Measurements from ENCODE around the gene FAM217A. TPM values are rescaled to one million over a fixed set of nuclear protein-coding genes. Genes with fewer than 3 reads are reported as not detected.

Gene FAM217A
- total and polyA plus RNA-seq, 9 of the 15 experiments (the other 6 are each of a cell fraction or from before 2014, with no cell fraction given), result not detected

- no peak for TF ChIP-seq HDGF (IDR thresholded peaks at IDR 0.05)
- TF ChIP-seq ZNF431 (CRISPR knock-in tag; IDR thresholded peaks at IDR 0.05), result no peak
- no peak for TF ChIP-seq ZNF3 (CRISPR knock-in tag; IDR thresholded peaks at IDR 0.05)
- no peak for TF ChIP-seq GATAD2A (IDR thresholded peaks at IDR 0.05)
- TF ChIP-seq SRSF3 (IDR thresholded peaks at IDR 0.05; ENCODE audit: insufficient read depth, low read length), result no peak
- TF ChIP-seq PML (IDR thresholded peaks at IDR 0.05; ENCODE audit: low read length), result 0 out of 2 replicates have a peak, but pooled peaks have one; percentile 1
- no peak for TF ChIP-seq TFE3 (CRISPR knock-in tag; IDR thresholded peaks at IDR 0.05)
- peak; percentile 89 for TF ChIP-seq C11orf30 (IDR thresholded peaks at IDR 0.05; ENCODE audit: low read depth)
- no peak for TF ChIP-seq FOS (IDR thresholded peaks at IDR 0.05; ENCODE audit: extremely low read depth, insufficient read length)
- no peak for TF ChIP-seq DMBX1 (CRISPR knock-in tag; IDR thresholded peaks at IDR 0.05; ENCODE audit: borderline replicate concordance)
- TF ChIP-seq MTF1 (CRISPR knock-in tag; IDR thresholded peaks at IDR 0.05; ENCODE audit: borderline replicate concordance), result no peak
- no peak for TF ChIP-seq HMGXB4 (CRISPR knock-in tag; IDR thresholded peaks at IDR 0.05)
- no peak for TF ChIP-seq SAFB2 (IDR thresholded peaks at IDR 0.05; ENCODE audit: borderline replicate concordance, low read depth, low read length, severe bottlenecking)
- TF ChIP-seq THRAP3 (IDR thresholded peaks at IDR 0.05; ENCODE audit: borderline replicate concordance), result no peak
- no peak for TF ChIP-seq NEUROD1 (IDR thresholded peaks at IDR 0.05; ENCODE audit: borderline replicate concordance, low read depth, low read length, partially characterized antibody)
- TF ChIP-seq MAFG (tag; conservative IDR thresholded peaks at IDR 0.05), result peak; percentile 68
These were observed 47.5 kb downstream of the FAM217A start (continued) for GRCh38 chr6:4031442-4031841.
